Upper lobe of left lung (tissue), 6 donors: Measurements from ENCODE around the gene KCNJ18. TPM values are rescaled to one million over a fixed set of nuclear protein-coding genes. Genes with fewer than 3 reads are reported as not detected.
"Not testable (repeated sequence)": the region's sequence is repeated elsewhere in the genome, so short reads cannot be mapped to it uniquely, and the experiment has no call there.

Source experiments
- ATAC-seq, 2 donors: fragments of 200-7000 bp; cut with Tn5 transposase; one replicate each; pipeline ENCODE4 v1.9.1; 2022; ENCODE audit warnings: mild to moderate bottlenecking in 2 of 2, moderate library complexity in 2 of 2; ENCODE audit not compliant: low FRiP score in 2 of 2
- DNase-seq, 2 donors: peaks; one replicate each; pipeline ENCODE4 v3.0.0-alpha.2; 2019 to 2020
- H3K27ac ChIP-seq, 4 donors: fragments of 200-600 bp; sonication (generic); one replicate each; pipeline ENCODE4 v1.5.1; 2016 to 2019
- H3K27me3 ChIP-seq, 4 donors: fragments of 200-600 bp; sonication (generic); one replicate each; pipeline ENCODE4 v1.5.1; 2017 to 2019
- H3K36me3 ChIP-seq, 4 donors: fragments of 200-600 bp; sonication (generic); one replicate each; pipeline ENCODE4 v1.5.1; 2016 to 2019
- H3K4me1 ChIP-seq, 4 donors: fragments of 200-600 bp; sonication (generic); one replicate each; pipeline ENCODE4 v1.5.1; 2018 to 2019
- H3K4me3 ChIP-seq, 4 donors: fragments of 200-600 bp; sonication (generic); one replicate each; pipeline ENCODE4 v1.5.1; 2017 to 2019; ENCODE audit warnings: mild to moderate bottlenecking in 2 of 4, moderate library complexity in 1 of 4
- H3K9me3 ChIP-seq, 4 donors: fragments of 200-600 bp; sonication (generic); one replicate each; pipeline ENCODE4 v1.5.1; 2018 to 2019
- CTCF ChIP-seq, 6 experiments: fragments of 450-650 bp in 4 of 6; fragments of 200-600 bp in 2 of 6; sonication (generic) in 2 of 6; IDR thresholded peaks; one replicate each; pipeline ENCODE4 v1.5.1; 2016 to 2019; ENCODE audit warnings: antibody characterized with exemption in 6 of 6
- EP300 ChIP-seq, 4 donors: sonication (generic); formaldehyde crosslinking; IDR thresholded peaks; one replicate each; pipeline ENCODE4 v1.5.1; 2017; ENCODE audit warnings: antibody characterized with exemption in 4 of 4, control low read depth in 2 of 4
- POLR2A ChIP-seq, 4 donors: fragments of 450-650 bp; IDR thresholded peaks; one replicate each; pipeline ENCODE4 v1.5.1; 2016 to 2017; ENCODE audit warnings: antibody characterized with exemption in 4 of 4, mild to moderate bottlenecking in 2 of 4
- POLR2AphosphoS5 ChIP-seq, 2 donors: sonication (generic); formaldehyde crosslinking; IDR thresholded peaks; one replicate each; pipeline ENCODE4 v1.5.1; 2017; ENCODE audit warnings: antibody characterized with exemption in 2 of 2
- WGBS, 2 donors: methylation state at CpG; one replicate each; pipeline ENCODE4 v1.1.5; 2017 to 2018; 5-methylcytosine and 5-hydroxymethylcytosine counted together
- total RNA-seq, 6 donors: library from RNA; depleted of rRNA in 4 of 6; stranded (reverse); fragments of >200 nt in 4 of 6; gene quantifications; one replicate each; pipeline versions ENCODE4 v1.1.0 to v1.2.1, GENCODE V29; 2016 to 2021
- donor health status: DM: no; HTN: no; CAD: no; lungs with moderate emphysema.
- donor health status: DM: no; HTN: yes; CAD: no; lungs with severe emphysema.

KCNJ18 gene
- total RNA-seq, 6 donors from 2014 or later, result not detected

GRCh38 chr17:21683142-21683712 is 9.1 kb upstream of the KCNJ18 start:
- H3K9me3 ChIP-seq, H3K36me3 ChIP-seq, H3K27me3 ChIP-seq, H3K4me3 ChIP-seq, H3K4me1 ChIP-seq, H3K27ac ChIP-seq, ATAC-seq: not testable (repeated sequence)
- 86% methylated on average over 14 of the region's 46 CpGs; no CpG with 5 or more reads in 1 of the 2 donors for WGBS, 2 donors
- peak in 1 of 2 donors; percentile 59 for DNase-seq

- H3K9me3 ChIP-seq, DNase-seq, H3K27me3 ChIP-seq, H3K36me3 ChIP-seq, H3K4me1 ChIP-seq, ATAC-seq, H3K4me3 ChIP-seq, H3K27ac ChIP-seq: not testable (repeated sequence)
- WGBS, 2 donors, result 74 to 87% methylated on average over 12 to 14 of the region's 18 CpGs
Observed at GRCh38 chr17:21683897-21684296, 8.4 kb upstream of the KCNJ18 start.

GRCh38 chr17:21684384-21684783 is 7.9 kb upstream of the KCNJ18 start:
- not testable (repeated sequence) for H3K27me3 ChIP-seq, H3K4me3 ChIP-seq, H3K27ac ChIP-seq, H3K9me3 ChIP-seq, H3K36me3 ChIP-seq, H3K4me1 ChIP-seq, ATAC-seq
- peak in 1 of 2 donors; percentile 59 for DNase-seq
- 94% methylated on average over 27 of the region's 33 CpGs; no CpG with 5 or more reads in 1 of the 2 donors for WGBS, 2 donors

GRCh38 chr17:21685061-21685795 is 7.1 kb upstream of the KCNJ18 start:
- not testable (repeated sequence) for H3K36me3 ChIP-seq, H3K4me3 ChIP-seq, H3K4me1 ChIP-seq, ATAC-seq, H3K9me3 ChIP-seq, H3K27me3 ChIP-seq, H3K27ac ChIP-seq
- 87 to 89% methylated on average over 25 to 42 of the region's 42 CpGs for WGBS, 2 donors
- DNase-seq, result peak; percentile 3 to 44

GRCh38 chr17:21686165-21687015 is 5.9 kb upstream of the KCNJ18 start:
- H3K27me3 ChIP-seq, result no peaks in the 10 kb centered on the region
- no peak overlapping the region for H3K4me3 ChIP-seq
- no peak overlapping the region for H3K27ac ChIP-seq
- H3K36me3 ChIP-seq, result no peaks in the 10 kb centered on the region
- no peaks in the 10 kb centered on the region for H3K9me3 ChIP-seq
- no peak for DNase-seq
- 67 to 71% methylated on average over 16 to 23 of the region's 23 CpGs for WGBS, 2 donors
- H3K4me1 ChIP-seq, result no peaks in the 10 kb centered on the region
- no peak for ATAC-seq
- no peak for TF ChIP-seq POLR2AphosphoS5 (IDR thresholded peaks at IDR 0.05)
- no peak for TF ChIP-seq POLR2A (IDR thresholded peaks at IDR 0.05)
- TF ChIP-seq CTCF (IDR thresholded peaks at IDR 0.05), result no peak
- no peak for TF ChIP-seq EP300 (IDR thresholded peaks at IDR 0.05)

- peak in 1 of 2 donors; percentile 66 for ATAC-seq
Observed at GRCh38 chr17:21687136-21687953, 5.0 kb upstream of the KCNJ18 start.

More at GRCh38 chr17:21687136-21687953, 5.0 kb upstream of the KCNJ18 start:
- Histone ChIP-seq H3K4me3 (no peak overlapping the region), H3K9me3 (no peaks in the 10 kb centered on the region), H3K27ac (no peak overlapping the region), H3K27me3 (no peaks in the 10 kb centered on the region), H3K4me1 (no peaks in the 10 kb centered on the region), H3K36me3 (no peaks in the 10 kb centered on the region)
- TF ChIP-seq CTCF (IDR thresholded peaks at IDR 0.05) (no peak), POLR2AphosphoS5 (IDR thresholded peaks at IDR 0.05) (no peak), EP300 (IDR thresholded peaks at IDR 0.05) (no peak), POLR2A (IDR thresholded peaks at IDR 0.05) (no peak)
- 75 to 82% methylated on average over 18 to 19 of the region's 19 CpGs for WGBS, 2 donors
- peak in 1 of 2 donors; percentile 31 for DNase-seq
